Measurements from ENCODE around the gene S100A4.
"Not testable (repeated sequence)": the region's sequence is repeated elsewhere in the genome, so short reads cannot be mapped to it uniquely, and the experiment has no call there.

S100A4 gene

DNA sequence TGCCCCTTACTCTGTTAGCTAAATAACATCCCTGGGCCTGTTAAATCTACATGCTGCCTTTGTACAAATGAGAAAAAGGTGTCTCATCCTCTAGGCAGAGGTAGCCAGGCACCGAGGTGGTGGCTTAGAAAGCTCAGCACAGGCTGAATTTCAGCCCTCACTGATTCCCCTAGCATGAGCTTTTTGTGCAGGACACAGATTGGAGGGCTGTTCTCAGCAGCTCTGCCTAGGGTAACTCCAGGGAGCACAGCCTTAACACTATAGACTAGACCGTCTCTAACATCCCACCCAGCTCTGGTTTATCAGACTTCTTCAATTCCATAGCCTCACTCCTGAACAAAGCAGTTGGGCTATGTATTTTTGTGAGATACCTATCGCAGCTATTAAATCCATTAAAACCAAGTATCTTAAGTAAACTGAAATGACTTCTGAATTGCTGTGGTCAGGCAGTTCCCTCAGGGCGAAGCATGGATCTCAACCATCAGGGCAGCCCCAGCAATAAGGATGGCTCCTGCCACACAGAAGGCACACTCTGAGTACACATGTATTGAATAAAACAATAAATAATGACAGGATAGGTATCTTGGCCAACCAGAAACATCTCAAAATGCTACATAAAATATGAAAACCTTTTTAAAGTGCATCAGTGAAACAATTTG is 24.7 kb downstream of the S100A4 start:
- Mint-ChIP-seq H3K27ac (no peak overlapping the region), H3K36me3 (ENCODE audit: low read depth) (no peaks in the 10 kb centered on the region), H3K9me3 (no peaks in the 10 kb centered on the region), H3K27me3 (no peaks in the 10 kb centered on the region), H3K4me1 (ENCODE audit: low read depth) (peaks cover 14% of the 10 kb centered on the region), H3K4me3 (no peak overlapping the region)
- no peak for DNase-seq

DNA sequence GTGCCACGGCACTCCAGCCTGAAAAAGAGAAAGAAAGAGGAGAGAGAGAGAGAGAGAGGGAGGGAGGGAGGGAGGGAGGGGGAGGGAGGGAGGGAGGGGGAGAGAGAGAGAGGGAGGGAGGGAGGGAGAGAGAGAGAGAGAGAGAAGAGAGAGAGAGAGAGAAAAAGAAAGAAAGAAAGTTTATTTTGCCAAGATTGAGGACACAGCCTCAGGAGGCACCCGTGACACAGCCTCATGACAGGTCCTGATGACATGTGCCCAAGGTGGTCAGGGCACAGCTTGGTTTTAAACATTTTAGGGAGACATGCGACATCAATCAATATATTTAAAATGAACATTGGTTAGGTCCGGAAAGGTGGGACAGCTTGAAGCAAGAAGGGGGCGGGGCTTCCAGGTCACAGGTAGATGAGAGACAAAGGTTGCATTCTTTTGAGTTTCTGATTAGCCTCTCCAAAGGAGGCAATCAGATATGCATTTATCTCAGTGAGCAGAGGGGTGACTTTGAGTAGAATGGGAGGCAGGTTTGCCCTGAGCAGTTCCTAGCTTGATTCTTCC is 25.4 kb downstream of the S100A4 start:
- H3K4me3 Mint-ChIP-seq; H3K27ac Mint-ChIP-seq; DNase-seq; H3K27me3 Mint-ChIP-seq; H3K9me3 Mint-ChIP-seq; H3K36me3 Mint-ChIP-seq (ENCODE audit: low read depth): not testable (repeated sequence)
- H3K4me1 Mint-ChIP-seq (ENCODE audit: low read depth): peaks cover 13% of the 10 kb centered on the region

DNA sequence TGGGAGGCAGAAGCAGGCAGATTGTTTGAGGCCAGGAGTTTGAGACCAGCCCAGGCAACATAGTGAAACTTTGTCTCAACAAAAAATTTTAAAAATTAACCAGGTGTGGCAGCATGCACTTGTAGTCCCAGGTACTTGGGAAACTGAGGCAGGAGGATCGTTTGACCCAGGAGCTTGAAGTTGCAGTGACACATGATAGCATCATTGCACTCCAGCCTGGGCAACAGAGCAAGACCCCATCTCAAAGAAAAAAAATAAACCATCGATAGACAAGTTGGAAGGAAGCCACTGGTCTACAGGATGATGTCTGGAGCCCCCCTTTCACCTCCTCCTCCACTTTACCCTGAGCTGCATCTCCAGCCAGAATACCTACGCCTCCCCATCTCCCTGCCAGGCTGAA is 26.4 kb downstream of the S100A4 start:
- no peak for DNase-seq
- Mint-ChIP-seq H3K36me3 (ENCODE audit: low read depth) (no peaks in the 10 kb centered on the region), H3K27me3 (no peaks in the 10 kb centered on the region), H3K9me3 (no peaks in the 10 kb centered on the region), H3K27ac (no peak overlapping the region), H3K4me3 (no peak overlapping the region), H3K4me1 (ENCODE audit: low read depth) (peaks cover 11% of the 10 kb centered on the region)

- DNase-seq: no peak
- no peak overlapping the region for H3K27ac Mint-ChIP-seq
- no peaks in the 10 kb centered on the region for H3K9me3 Mint-ChIP-seq
- peaks cover 11% of the 10 kb centered on the region for H3K4me1 Mint-ChIP-seq (ENCODE audit: low read depth)
- no peak overlapping the region for H3K4me3 Mint-ChIP-seq
- H3K27me3 Mint-ChIP-seq: no peaks in the 10 kb centered on the region
- no peaks in the 10 kb centered on the region for H3K36me3 Mint-ChIP-seq (ENCODE audit: low read depth)
Observed at GRCh38 chr1:153515504-153516394, 29.9 kb downstream of the S100A4 start.

- H3K27me3 Mint-ChIP-seq: no peaks in the 10 kb centered on the region
- no peaks in the 10 kb centered on the region for H3K9me3 Mint-ChIP-seq
- no peak overlapping the region for H3K4me3 Mint-ChIP-seq
- H3K36me3 Mint-ChIP-seq (ENCODE audit: low read depth): no peaks in the 10 kb centered on the region
- no peak overlapping the region for H3K27ac Mint-ChIP-seq
- DNase-seq: no peak
- peaks cover 11% of the 10 kb centered on the region for H3K4me1 Mint-ChIP-seq (ENCODE audit: low read depth)
Observed at GRCh38 chr1:153513666-153514065, 31.9 kb downstream of the S100A4 start.

DNA sequence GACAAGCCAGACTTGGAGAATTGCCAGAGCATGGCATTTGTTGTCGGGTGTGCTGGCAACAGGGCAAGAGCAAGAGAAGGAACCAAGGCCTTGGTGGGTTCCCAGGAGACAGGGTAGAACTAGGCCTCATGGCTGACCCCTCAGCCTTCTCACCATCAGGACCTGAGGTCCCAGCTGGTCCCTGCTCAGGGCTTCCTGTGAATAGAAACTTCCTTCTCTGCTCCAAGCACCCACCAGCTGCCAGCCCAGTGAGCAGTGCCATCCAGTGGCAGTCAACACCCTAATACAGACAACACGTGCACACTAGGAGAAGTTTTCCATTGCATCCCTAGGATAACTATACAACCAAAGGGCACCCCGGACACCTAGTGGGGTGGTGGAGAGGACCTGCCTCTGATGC is 32.6 kb downstream of the S100A4 start:
- H3K4me3 Mint-ChIP-seq: no peak overlapping the region

DNA sequence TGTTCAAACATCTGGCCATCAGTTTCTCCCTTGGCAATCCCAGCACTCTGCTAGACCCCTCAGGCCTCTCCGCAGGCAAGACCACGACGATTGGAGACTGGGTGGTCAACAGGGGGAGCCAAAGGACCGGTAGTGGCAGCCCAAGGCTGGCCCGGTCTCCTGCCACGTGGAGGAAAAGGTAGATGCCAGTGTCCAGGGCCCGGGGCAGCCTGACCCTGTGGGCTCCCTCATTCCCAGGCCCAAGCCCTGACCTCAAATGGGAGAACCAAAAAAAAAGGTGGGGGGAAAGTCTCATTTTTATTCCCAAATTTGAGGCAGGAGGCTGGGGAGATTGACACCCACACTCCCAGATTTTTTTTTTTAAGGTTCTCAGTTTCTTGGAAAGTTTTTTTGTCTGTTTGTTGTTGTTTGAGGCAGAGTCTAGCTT is 34.6 kb downstream of the S100A4 start:
- Mint-ChIP-seq H3K27me3 (no peaks in the 10 kb centered on the region), H3K27ac (peak overlapping the region; percentile 89), H3K4me1 (ENCODE audit: low read depth) (peaks cover 9% of the 10 kb centered on the region), H3K4me3 (no peak overlapping the region), H3K9me3 (no peaks in the 10 kb centered on the region), H3K36me3 (ENCODE audit: low read depth) (no peaks in the 10 kb centered on the region)
- peak; percentile 86 for DNase-seq

More for the DNA sequence above, 32.6 kb downstream of the S100A4 start:
- no peak overlapping the region for H3K27ac Mint-ChIP-seq
- H3K4me1 Mint-ChIP-seq (ENCODE audit: low read depth): peaks cover 9% of the 10 kb centered on the region
- H3K36me3 Mint-ChIP-seq (ENCODE audit: low read depth): no peaks in the 10 kb centered on the region
- no peak for DNase-seq
- no peaks in the 10 kb centered on the region for H3K9me3 Mint-ChIP-seq
- H3K27me3 Mint-ChIP-seq: no peaks in the 10 kb centered on the region

- no peaks in the 10 kb centered on the region for H3K27me3 Mint-ChIP-seq
Observed at GRCh38 chr1:153509729-153510354, 35.8 kb downstream of the S100A4 start.

DNA sequence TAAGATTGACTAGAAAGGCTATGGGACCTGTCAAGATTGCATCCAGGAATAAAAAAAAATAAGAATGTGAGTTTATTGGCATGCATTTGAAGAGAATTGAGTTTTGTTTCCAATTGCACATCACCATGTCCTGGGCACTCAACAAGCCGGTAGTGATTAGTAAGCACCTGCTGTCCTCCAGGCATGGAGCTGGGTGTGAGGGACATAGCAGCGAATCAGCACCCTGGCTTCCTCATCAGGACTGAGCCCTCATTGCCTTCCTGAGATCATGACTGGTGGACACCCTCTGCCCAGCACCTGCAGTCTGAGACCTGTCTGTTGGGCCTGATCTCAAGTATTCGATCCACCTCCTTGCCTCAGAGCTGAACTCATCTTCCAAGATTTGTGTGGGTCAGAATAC is 36.6 kb downstream of the S100A4 start:
- no peak overlapping the region for H3K4me3 Mint-ChIP-seq
- DNase-seq: no peak
- H3K9me3 Mint-ChIP-seq: no peaks in the 10 kb centered on the region
- no peaks in the 10 kb centered on the region for H3K27me3 Mint-ChIP-seq
- H3K36me3 Mint-ChIP-seq (ENCODE audit: low read depth): no peaks in the 10 kb centered on the region
- H3K4me1 Mint-ChIP-seq (ENCODE audit: low read depth): peaks cover 13% of the 10 kb centered on the region
- no peak overlapping the region for H3K27ac Mint-ChIP-seq

More at GRCh38 chr1:153509729-153510354, 35.8 kb downstream of the S100A4 start:
- DNase-seq: peak; percentile 79
- Mint-ChIP-seq H3K9me3 (no peaks in the 10 kb centered on the region), H3K4me3 (no peak overlapping the region), H3K36me3 (ENCODE audit: low read depth) (no peaks in the 10 kb centered on the region), H3K27ac (no peak overlapping the region), H3K4me1 (ENCODE audit: low read depth) (peaks cover 9% of the 10 kb centered on the region)

GRCh38 chr1:153507926-153508583 is 37.6 kb downstream of the S100A4 start:
- peaks cover 12% of the 10 kb centered on the region for H3K4me1 Mint-ChIP-seq (ENCODE audit: low read depth)
- no peak overlapping the region for H3K27ac Mint-ChIP-seq
- no peaks in the 10 kb centered on the region for H3K27me3 Mint-ChIP-seq
- no peak for DNase-seq
- H3K36me3 Mint-ChIP-seq (ENCODE audit: low read depth): no peaks in the 10 kb centered on the region
- no peak overlapping the region for H3K4me3 Mint-ChIP-seq
- H3K9me3 Mint-ChIP-seq: no peaks in the 10 kb centered on the region

GRCh38 chr1:153506831-153507413 is 38.7 kb downstream of the S100A4 start:
- no peaks in the 10 kb centered on the region for H3K27me3 Mint-ChIP-seq
- no peak overlapping the region for H3K27ac Mint-ChIP-seq
- no peaks in the 10 kb centered on the region for H3K9me3 Mint-ChIP-seq
- no peaks in the 10 kb centered on the region for H3K36me3 Mint-ChIP-seq (ENCODE audit: low read depth)
- H3K4me1 Mint-ChIP-seq (ENCODE audit: low read depth): peaks cover 12% of the 10 kb centered on the region
- no peak for DNase-seq
- no peak overlapping the region for H3K4me3 Mint-ChIP-seq

GRCh38 chr1:153506386-153506785 is 39.2 kb downstream of the S100A4 start:
- Mint-ChIP-seq H3K4me1 (ENCODE audit: low read depth) (peaks cover 10% of the 10 kb centered on the region), H3K36me3 (ENCODE audit: low read depth) (no peaks in the 10 kb centered on the region), H3K4me3 (no peak overlapping the region), H3K27ac (no peak overlapping the region), H3K9me3 (no peaks in the 10 kb centered on the region), H3K27me3 (no peaks in the 10 kb centered on the region)
- DNase-seq: no peak

GRCh38 chr1:153505576-153505975 is 40.0 kb downstream of the S100A4 start:
- H3K36me3 Mint-ChIP-seq (ENCODE audit: low read depth): no peaks in the 10 kb centered on the region
- peaks cover 4% of the 10 kb centered on the region for H3K4me1 Mint-ChIP-seq (ENCODE audit: low read depth)
- H3K27ac Mint-ChIP-seq: no peak overlapping the region
- DNase-seq: no peak
- no peaks in the 10 kb centered on the region for H3K9me3 Mint-ChIP-seq
- H3K27me3 Mint-ChIP-seq: no peaks in the 10 kb centered on the region
- H3K4me3 Mint-ChIP-seq: no peak overlapping the region

DNA sequence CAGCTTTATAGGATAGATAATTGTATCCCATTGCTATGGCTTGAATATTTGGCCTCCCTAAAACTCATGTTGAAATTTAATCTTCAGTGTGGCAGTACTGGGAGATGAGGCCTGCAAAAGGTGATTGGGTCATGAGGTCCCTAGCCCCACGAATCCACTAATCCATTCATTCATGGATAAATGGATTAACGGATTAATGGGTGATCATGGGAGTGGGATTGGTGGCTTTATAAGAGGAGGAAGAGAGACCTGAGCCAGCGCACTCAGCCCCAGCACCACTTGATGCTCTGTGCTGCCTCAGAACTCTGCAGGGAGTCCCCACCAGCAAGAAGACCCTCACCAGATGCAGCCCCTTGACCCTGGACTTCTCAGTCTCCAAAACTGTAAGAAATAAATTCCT is 41.8 kb downstream of the S100A4 start:
- H3K4me3 Mint-ChIP-seq: no peak overlapping the region
- no peaks in the 10 kb centered on the region for H3K36me3 Mint-ChIP-seq (ENCODE audit: low read depth)
- peaks cover 4% of the 10 kb centered on the region for H3K27me3 Mint-ChIP-seq
- no peaks in the 10 kb centered on the region for H3K9me3 Mint-ChIP-seq
- no peak for DNase-seq
- H3K4me1 Mint-ChIP-seq (ENCODE audit: low read depth): peaks cover 4% of the 10 kb centered on the region
- H3K27ac Mint-ChIP-seq: no peak overlapping the region
